ENCODE results near the gene IZUMO1. TPM values are rescaled to one million over a fixed set of nuclear protein-coding genes. Genes with fewer than 3 reads are reported as not detected.
"Not testable (repeated sequence)": the region's sequence is repeated elsewhere in the genome, so short reads cannot be mapped to it uniquely, and the experiment has no call there.

Gene IZUMO1
- polyA plus RNA-seq, 10 donors: 0.23 to 2.2 (median 0.94) TPM

DNA sequence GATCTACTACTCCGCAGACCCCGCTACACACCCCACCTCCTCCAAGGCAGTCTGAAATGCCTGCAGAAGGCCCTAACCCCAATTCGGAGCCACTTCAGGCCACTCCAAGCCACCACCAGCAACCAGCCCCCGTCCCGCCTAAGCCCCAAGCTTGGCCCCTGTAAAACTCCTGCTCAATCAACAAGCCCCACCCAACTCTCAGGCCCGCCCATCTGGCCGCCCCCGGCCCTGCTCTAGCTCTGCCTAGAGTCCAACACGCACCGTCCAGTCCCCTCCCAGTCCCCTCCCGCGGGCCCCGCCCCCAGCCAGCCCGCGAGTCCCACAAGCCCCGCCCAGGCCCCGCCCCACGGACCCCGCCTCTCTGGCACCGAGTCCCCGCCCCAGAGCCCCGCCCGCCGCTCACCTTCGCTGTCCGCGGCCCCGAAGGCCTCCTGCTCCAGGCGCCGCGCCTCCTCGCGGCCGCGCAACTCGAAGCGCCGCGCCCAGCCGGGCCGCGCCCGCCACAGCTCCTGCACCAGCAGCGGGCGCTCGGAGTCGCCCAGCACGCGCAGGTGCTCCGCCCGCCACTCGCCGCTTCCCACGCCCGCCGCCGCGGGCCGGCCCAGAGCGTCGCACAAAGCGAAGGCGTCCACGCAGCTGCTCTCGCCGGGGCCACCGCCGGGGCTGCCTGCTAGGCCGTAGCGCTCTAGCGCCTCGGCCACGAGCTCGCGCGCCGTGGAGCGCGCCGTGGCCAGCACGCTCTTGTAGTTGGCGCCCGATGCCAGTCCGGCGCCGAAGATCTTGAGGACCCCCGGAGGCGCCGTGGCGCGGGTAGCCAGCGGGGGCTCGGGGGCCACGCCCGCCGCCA, 7.9 kb downstream of the IZUMO1 start:
- DNase-seq: peak; percentile 86 to 93 (median 89)

DNA sequence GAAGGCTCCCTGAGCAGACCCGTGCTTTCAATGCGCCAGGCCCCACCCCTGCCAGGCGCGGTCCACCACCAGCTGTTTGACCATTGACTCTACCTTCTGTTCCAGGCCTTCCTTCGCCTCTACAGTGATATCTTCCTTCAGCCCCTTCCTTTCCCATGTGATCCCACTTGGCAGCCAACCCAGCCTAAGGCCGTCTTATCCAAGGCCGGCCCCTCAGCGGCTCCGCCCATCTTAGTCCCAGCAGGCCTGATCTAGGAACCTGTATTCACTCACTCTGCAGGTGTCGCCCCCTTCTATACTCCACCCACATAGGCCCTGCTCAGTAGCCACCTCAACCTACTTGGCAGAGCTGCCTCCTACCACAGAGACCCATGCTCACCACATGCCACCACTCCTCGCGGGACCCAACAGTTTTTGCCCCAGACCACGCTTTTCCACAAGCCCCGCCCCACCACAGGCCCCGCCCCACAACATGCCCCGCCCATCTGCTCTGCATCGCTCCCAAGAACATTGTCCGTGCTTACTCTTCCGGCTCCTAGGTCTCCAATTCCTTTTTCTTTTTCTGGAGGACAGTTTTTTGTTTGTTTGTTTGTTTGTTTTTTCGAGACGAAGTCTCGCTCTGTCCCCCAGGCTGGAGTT, 9.2 kb downstream of the IZUMO1 start:
- peak; percentile 57 to 69 (median 61) for DNase-seq

DNA sequence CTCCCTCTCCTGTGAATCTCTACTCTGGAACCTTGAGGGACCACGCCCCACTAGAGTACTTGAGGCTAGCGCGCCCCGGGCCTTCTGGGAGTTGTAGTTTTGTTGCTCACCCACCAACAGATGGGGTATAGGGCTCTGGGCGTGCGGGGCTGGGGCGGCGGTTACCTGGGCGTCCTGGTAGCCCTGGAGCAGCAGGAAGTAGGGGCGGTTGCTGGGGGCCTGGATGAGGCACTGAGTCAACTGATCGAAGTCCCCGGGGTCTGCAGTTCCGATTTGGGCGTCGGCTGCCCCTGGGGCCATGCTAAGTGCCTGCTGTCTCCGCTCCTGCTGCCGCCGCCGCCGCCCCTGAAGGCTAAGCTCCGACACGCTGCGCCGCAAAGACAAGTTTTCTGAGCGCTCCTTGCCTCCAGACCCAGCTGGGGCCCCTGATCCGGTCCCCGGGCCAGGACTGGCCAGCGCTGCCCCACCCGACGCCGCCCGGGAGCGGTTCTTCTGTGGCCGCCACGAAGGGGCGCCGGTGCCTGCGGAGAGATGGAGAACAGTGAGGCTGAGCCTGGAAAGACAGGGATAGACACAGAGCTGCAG, 11.6 kb downstream of the IZUMO1 start:
- DNase-seq: no peak

DNA sequence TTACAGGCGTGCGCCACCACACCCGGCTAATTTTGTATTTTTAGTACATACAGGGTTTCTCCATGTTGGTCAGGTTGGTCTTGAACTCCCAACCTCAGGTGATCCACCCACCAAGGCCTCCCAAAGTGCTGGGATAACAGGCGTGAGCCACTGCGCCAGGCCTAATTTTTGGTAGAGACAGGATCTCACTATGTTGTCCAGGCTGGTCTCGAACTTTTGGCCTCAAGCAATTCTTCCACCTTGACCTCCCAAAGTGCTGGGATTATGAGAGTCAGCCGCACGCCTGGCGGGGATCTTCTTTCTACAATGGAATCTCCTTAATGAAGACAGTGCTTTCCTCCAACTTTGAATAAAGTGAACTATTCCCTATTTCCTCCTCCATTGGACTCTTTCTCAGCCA, 12.1 kb downstream of the IZUMO1 start:
- DNase-seq: no peak

DNA sequence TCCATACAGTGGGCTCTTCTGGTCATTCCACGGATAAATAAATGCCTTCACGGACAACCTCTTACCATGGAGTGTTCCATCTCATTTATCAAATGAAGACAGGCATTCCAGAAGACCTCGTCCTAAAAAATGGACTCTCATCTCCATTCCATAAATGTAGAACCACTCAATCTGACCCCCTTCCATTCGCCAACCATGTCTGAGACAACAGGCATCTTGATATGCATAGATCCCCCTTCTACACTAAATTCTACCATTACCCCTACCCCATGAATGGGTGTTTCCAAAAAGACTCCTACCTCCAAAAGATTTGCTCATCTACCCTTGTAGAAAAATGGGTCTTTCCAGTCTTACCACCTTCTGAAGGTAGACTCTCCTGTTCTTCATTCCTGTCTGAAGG, 15.3 kb downstream of the IZUMO1 start:
- no peak for DNase-seq

DNA sequence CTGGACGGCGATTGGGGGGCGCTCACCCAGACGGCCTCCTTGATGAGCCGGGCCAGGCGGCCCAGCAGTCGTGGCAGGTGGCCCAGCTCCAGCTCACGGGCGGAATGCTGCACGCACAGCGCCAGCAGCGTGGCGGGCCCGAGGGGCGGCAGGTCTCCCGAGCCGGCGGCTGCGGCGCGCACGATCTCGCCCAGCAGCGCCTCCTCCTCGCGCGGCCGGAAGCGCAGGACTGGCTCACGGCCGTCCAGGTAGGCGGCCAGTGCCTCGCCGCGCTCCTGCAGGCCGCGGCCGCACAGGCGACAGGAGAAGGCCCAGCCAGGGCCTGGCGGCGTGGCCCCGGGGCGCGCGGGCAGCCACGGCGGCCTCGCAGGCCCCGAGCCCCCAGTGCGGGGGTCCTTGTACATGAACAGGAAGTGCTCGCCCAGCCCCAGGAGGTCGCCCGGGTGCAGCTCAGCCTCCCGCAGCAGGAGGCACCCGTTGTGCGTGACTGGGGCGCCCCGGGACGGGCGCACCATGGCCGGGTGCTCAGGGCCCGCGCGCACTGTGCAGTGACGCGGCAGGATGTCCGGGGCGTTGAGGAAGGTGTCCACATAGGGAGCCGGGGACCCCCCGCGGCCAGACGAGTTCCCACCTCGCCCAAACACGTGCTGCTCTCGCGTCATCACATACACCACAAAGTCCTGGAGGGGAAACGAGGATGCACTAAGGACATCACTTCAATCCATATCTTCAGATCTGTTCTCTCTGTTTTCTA, 17.6 kb downstream of the IZUMO1 start:
- DNase-seq: no peak

DNA sequence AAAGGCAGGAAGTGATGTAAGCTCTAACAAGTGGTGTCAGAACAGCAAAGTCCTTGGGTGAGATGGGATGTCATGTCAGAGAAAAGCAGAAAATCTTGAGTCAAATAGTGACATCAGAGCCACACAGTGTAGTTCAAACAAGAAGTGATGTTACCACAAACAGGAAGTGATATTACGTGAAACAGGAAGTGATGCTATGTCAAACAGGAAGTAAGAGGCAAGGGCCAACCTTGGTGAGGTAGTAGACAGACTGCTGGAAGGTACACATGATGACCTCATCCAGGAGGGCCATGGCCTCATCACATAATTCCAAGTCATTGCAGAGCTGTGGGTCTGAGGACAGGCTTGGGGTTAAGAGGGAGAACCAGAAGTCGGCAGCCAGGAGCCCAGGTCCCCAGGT, 20.2 kb downstream of the IZUMO1 start:
- peak in 1 of 3 donors; percentile 42 for DNase-seq

DNA sequence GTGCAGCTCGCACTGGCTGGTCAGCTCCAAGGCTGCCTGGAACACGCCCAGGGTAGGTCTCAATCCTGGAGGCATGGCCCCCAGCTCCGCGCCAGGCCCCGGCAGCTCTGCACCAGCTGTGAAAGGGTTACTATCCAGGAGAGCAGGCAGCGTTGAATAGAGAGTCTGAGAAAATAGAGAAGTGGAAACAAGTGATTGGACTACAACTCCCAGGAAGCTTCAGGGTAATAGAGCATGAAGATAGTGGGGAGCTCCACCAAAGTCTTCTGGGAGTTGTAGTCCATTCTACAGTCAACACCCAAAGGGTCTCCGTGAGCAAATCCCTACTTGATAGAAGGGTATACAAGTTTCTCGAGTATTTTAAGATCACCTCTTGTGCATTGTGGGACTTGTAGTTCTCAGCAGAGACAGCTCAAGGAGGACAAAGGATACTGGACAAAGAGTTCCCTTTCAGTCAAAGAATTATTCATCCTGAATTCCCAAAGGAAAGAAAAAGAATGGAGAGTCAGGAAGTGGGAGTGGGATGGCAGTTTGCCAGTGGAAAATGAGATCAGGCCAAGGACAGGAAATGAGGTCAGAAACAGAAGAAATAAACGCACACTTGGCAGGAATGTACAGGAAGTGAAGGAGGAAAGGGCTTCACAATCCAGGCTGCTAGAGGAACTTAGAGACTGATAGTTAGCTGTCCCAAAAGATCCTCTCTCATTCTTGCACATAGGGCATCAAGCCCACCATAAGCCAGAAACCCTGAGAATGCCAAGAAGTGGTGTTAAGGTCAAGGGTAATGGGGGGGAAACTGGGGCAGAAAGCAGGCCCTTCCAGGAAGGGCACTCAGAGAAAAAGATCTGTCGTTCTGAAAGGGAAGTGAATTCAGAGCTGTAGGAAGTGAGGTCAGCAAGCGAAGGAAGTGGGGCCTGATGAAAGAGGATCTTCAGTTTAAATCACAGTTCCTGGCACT, 21.6 kb downstream of the IZUMO1 start:
- DNase-seq: peak; percentile 89 to 94 (median 93)

DNA sequence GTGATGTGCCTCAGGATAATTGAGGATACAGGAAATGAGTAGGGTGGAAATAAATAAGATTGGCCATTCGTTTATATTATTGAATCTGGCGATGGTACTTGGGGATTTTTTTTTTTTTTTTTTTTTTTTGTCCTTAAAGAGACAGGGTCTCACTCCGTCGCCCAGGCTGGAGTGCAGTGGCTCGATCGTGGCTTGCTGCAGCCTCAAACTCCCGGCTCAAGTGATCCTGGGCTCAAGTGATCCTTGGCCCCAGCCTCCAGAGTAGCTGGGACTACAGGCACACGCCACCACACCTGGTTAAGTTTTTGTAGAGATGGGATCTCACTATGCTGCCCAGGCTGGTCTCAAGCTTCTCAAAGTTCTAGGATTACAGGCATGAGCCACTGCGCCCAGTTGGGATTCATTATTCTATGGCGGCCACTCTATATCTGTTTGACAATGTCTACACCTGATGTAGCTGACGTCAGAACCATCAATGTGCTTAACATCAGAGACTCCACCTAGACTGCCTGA, 24.5 kb downstream of the IZUMO1 start:
- DNase-seq: no peak

DNA sequence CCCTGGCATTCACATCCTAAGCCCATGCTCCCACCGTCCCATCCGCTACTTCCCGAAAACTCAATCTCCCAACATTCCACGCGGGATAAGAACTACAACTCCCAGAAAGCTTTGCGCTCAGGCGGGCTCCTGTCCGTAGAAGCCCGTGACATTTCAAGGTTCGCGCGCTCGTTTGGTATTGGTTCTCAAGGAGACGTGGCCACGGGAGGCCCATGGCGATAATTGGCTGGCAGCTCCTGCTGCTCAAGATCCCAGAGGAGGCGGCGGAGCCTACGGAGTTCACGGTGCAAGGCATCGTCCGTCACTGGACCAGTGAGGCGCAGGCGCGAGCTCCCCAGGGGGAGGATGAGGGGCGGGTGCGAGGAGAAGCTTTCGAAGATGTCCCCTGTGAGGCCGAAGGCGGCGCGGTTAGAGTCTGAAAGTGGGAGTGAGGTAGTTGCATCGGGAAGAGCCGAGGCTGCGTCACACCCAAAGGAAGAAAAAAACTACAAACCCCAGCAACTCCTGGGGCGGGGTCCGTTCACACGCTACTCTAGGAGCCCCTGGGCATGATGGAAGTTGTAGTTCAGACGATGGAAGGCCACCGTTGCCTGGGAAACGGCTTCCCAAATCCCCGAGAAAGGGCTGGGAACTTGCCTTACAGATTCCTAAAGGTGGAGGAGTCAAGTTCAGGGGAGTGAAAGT, 26.0 kb downstream of the IZUMO1 start:
- DNase-seq: peak; percentile 99 to 100 (median 100)

DNA sequence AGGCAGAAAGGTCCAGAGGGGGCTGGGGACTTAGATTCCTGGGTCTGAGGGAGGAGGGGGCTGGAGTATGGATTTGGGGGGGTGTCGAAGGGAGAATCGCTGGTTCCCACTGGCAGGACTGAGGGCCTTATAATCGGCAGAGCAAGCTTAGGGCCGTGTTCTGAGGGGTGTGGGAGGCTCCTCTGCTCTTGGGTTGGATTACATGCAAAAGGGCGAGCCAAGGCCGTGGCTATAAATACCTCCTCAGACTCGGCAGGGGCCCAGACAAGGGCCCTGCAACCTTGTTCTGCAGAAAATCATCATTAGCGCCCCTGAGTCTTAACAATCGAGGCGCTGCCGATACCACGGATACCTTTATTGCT, 26.5 kb downstream of the IZUMO1 start:
- DNase-seq: peak in 1 of 3 donors; percentile 59

DNA sequence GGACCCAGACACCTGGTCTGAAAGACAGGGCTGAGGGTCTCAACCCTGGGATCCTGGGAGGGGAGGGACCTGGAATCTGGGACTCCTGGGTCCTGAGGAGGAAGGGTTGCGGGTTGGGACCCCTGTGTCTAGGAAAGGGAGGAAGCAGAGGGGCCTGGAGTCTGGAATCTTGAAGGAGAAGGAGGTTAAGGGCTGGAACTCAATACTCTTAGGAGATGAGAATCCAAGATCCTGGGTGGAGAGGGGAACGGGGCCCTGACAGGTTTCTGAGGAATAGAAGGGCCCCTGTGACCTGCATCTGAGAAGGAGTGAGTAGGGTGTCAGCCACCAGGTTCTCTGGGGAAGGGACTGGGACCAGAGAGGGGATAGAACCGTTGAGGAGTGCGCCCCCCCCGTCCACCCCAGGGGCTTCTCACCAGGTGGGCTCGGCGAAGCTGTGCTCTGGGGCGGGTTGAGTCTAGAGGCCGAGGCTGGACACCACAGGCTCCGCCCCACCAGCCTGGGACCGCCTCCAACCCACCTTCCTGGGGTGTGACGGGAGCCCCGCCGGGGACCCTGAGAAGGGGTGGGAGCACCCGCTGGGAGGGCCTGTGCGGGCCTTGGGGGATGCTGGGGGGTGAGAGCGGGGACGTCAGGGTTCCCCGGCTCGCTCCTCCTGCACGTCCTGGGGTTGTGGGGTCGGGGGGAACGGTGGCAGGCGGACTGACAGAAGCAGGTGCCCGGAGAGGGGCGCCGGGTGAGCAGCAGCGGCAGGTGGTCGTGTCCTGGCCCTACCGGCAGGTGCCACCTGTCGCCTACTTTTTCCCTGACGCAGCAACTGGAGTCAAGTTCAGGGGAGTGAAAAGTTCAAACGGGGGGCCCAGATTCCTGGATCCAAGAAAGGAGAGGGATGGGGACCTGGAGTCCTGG, 27.2 kb downstream of the IZUMO1 start, which contains the start of gene MAMSTR:
TSS of gene MAMSTR (minus strand) at position 463 of the 909 bp plus-strand sequence. CDS start 694 bp downstream, outside the sequence.
- DNase-seq: peak; percentile 59 to 76 (median 74)

DNA sequence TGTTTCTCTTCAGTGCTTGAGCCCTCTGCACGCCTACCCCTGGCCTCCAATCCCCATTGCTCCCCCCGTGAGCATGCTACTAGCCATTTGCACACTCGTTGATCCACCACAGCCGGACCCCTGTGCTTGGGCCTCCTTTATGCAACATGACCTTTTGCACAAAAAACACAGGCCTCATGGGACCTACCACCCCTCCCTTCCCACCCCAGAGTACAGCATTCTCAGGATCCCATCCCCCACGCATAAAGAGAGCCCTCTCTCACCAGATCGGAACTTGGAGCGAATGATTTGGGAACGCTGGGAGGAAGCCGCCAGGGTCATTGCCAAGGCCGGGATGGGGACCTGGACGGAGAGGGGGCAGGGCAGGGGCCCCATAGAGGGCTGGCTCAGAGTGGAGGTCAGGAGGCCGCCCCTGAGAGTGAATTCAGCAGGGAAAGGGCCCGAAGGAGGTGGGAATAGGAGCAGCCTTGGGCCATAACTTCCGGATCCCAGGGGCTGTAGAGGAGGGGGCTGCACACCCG, 27.9 kb downstream of the IZUMO1 start:
- peak in 1 of 3 donors; percentile 33 for DNase-seq

DNA sequence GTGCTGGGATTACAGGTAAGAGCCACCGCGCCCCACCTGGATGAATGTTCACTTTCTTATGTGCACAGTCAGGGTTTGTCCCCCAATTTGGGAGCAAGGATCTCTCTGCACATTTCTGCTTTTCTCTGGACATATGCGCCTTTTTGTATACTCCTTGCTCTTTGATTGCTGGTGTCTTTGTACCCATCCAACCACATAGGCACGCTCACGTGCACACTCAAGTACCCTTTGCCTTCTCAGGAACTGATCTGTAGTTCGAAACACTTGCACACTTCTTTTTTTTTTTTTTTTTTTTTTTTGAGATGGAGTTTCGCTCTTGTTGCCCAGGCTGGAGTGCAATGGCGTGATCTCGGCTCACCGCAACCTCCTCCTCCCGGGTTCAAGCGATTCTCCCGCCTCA, 28.6 kb downstream of the IZUMO1 start:
- not testable (repeated sequence) for DNase-seq

DNA sequence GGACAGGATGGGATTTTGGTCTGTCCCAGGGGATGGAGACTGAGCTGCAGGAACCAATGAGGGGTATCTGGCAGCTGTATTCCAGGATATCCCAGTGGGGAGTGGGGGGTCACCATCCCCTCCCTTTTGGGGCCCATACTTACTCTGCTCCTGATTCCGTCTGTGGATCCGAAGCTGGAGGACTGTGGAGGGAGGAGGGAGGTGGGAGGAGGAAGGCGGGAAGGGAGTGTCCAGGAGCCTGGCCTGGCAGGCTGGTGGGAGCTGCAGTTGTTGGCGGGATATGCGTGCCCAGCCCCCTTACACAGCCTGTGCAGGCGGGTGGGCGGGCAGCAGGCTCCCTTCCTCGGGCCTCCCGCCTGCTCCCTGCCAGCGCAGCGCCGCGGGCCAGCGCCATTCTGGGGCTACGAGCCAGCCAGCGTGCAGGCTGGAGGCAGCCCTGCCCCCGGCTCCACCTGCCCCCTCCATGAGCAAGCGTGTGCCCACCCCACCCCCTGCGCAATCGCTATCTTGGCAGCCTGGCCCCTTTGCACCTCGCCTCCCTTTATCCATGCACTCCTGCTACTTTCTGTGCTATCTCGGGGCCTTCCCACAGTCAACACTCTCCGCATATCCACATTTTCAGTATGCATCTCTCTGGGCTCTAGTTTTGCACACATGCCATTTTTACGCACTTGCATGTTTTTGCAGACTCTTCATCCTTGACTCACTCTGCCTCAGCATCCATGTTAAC, 30.0 kb downstream of the IZUMO1 start:
- DNase-seq: peak; percentile 82 to 94 (median 84)

DNA sequence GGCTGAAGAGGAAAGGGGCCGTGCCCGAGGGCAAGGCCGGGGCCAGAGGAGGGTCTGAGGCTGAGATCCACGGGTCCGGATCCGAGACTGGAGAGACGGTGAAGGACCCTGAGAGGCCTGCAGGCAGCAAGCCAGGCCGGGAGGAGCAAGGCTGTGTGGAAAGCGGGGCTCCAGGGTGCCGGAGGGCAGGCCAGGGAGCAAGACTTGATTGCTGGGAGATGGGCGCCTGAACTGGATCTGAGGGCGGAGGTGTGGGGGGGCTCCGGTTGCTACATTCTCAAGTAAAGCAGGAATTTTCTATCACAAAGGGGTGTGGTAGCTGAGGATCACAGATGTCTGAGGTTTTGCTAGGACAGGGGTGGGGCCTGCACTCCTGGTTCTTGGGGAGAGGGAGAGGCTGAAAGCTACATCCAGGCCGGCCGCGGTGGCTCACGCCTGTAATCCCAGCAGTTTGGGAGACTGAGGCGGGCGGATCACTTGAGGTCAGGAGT, 31.0 kb downstream of the IZUMO1 start:
- peak in 2 of 3 donors; percentile 44 to 79 for DNase-seq
